Measurements from ENCODE around the gene FAS.

Gene FAS

DNA sequence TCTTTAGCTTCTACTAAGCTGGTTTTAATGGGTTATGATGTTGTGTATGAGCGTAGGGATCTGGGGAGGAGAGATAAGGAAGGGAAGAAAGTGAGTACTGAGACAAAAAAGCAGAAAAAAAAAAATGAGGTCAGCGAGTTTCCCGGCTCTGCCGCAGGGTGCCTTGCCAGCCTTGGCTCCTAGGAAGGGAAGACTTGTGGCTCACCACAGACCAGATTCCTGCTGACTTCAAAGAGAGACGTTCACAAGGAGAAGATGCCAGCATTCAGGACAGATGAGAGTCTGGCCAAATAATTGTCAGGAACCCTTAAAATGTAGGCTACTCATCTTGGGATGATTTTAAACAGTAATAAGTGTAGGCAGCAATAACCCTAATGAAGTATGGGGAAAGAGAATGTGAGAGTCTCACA is 11.4 kb upstream of the FAS start:
- no peaks in the 10 kb centered on the region for H3K36me3 Mint-ChIP-seq (ENCODE audit: low read depth)
- peaks cover 45% of the 10 kb centered on the region for H3K4me1 Mint-ChIP-seq
- TF ChIP-seq, protein P1, sequence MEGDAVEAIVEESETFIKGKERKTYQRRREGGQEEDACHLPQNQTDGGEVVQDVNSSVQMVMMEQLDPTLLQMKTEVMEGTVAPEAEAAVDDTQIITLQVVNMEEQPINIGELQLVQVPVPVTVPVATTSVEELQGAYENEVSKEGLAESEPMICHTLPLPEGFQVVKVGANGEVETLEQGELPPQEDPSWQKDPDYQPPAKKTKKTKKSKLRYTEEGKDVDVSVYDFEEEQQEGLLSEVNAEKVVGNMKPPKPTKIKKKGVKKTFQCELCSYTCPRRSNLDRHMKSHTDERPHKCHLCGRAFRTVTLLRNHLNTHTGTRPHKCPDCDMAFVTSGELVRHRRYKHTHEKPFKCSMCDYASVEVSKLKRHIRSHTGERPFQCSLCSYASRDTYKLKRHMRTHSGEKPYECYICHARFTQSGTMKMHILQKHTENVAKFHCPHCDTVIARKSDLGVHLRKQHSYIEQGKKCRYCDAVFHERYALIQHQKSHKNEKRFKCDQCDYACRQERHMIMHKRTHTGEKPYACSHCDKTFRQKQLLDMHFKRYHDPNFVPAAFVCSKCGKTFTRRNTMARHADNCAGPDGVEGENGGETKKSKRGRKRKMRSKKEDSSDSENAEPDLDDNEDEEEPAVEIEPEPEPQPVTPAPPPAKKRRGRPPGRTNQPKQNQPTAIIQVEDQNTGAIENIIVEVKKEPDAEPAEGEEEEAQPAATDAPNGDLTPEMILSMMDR (IDR thresholded peaks at IDR 0.05; ENCODE audit: unreplicated experiment in 3 of 3), result no peak
- no peaks in the 10 kb centered on the region for H3K9me3 Mint-ChIP-seq
- no peak overlapping the region for H3K4me3 Mint-ChIP-seq
- no peaks in the 10 kb centered on the region for H3K27me3 Mint-ChIP-seq (ENCODE audit: low read depth)
- peak overlapping the region in 2 of 3 experiments; percentile 8 for H3K27ac Mint-ChIP-seq

DNA sequence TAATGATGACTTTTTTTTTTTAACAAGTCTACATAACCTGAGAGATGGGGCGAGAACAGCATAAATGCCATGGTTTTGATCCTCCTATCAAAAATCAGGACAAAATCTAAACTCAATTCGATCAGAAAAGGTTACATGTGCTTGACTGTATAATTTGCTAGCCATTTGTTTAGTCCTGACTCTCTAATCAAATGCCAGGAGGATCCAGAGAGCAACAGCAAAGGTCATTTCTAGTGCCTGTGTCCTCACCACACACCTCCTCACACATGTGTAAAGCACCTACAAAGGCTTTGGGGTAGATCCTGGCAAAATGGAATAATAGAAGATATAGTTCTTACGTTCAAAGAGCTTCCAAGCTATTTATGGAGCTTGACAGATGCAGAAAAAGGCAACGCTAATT is 11.0 kb upstream of the FAS start:
- TF ChIP-seq, protein P1 (IDR thresholded peaks at IDR 0.05; ENCODE audit: unreplicated experiment in 3 of 3), result no peak
- Mint-ChIP-seq H3K9me3 (no peaks in the 10 kb centered on the region), H3K27ac (peak overlapping the region in 1 of 3 experiments; percentile 8), H3K4me3 (no peak overlapping the region), H3K36me3 (ENCODE audit: low read depth) (no peaks in the 10 kb centered on the region), H3K27me3 (ENCODE audit: low read depth) (no peaks in the 10 kb centered on the region), H3K4me1 (peaks cover 46% of the 10 kb centered on the region)

DNA sequence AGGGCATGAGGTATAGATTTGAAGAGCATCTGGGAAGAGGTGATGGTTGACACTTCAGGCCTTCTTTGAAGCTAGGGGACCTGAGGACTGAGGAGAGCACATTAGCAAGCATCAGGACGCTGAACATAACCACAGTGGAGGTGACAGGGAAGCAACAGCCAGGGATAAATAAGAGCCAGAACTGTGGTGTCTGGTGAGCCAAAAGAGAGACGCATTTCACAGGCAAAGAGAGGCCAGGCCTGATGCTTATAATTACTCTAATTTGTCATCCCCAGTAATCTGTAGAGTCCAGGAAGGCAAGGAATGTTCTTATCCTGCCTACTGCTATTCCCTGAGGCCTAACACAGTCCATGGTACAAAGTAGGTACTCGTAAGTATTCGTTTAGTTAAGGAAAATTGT is 10.4 kb upstream of the FAS start:
- no peaks in the 10 kb centered on the region for H3K9me3 Mint-ChIP-seq
- TF ChIP-seq, protein P1 (IDR thresholded peaks at IDR 0.05; ENCODE audit: unreplicated experiment in 3 of 3), result no peak
- peak overlapping the region in 2 of 3 experiments; percentile 8 to 44 for H3K27ac Mint-ChIP-seq
- no peak overlapping the region for H3K4me3 Mint-ChIP-seq
- H3K27me3 Mint-ChIP-seq (ENCODE audit: low read depth), result peaks cover under 1% of the 10 kb centered on the region
- peaks cover 41% of the 10 kb centered on the region for H3K4me1 Mint-ChIP-seq
- H3K36me3 Mint-ChIP-seq (ENCODE audit: low read depth), result no peaks in the 10 kb centered on the region

DNA sequence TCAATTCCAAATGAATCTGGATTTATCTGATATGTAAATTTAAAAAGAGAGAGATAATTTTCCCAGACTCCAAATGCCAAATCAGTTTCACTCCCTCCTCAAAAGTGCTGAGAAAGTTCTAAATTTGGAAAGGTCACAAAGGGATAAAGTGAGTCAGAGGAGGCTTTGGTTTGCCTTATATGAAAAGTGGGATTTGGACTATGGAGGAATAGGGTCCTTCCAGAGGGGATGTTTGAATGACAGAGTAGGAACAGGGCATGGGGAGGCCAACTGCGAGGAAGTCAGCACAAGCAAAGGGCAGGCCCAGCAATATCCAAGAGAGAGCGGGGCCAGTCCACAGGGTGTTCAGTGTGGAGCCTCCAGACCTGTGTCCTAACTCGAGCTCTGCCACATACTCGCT is 9.8 kb upstream of the FAS start:
- Mint-ChIP-seq H3K27me3 (ENCODE audit: low read depth) (peaks cover 4% of the 10 kb centered on the region), H3K27ac (peak overlapping the region in 2 of 3 experiments; percentile 8 to 80), H3K4me1 (peaks cover 40% of the 10 kb centered on the region), H3K36me3 (ENCODE audit: low read depth) (no peaks in the 10 kb centered on the region), H3K9me3 (no peaks in the 10 kb centered on the region), H3K4me3 (no peak overlapping the region)
- TF ChIP-seq, protein P1 (IDR thresholded peaks at IDR 0.05; ENCODE audit: unreplicated experiment in 3 of 3), result no peak

DNA sequence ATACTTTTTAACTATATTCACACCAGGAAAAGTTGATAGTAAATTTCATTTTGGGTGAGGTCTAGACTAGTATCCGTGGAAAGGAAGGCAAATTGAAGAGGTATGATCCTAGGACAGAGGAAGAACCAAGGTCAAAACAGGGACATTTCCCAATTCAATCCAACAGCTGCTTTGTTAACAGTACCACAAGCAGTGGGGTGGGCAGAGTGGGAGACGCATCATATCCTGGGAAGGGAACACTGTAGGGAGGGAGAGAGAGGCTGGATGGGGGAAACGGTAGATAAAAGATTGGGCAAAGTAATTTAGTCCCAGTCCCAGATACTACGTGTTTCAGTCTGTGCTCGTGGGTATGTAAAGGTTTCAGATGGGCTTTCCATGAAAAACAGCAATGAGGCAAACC is 9.2 kb upstream of the FAS start:
- H3K9me3 Mint-ChIP-seq, result no peaks in the 10 kb centered on the region
- H3K27me3 Mint-ChIP-seq (ENCODE audit: low read depth), result peaks cover 4% of the 10 kb centered on the region
- no peaks in the 10 kb centered on the region for H3K36me3 Mint-ChIP-seq (ENCODE audit: low read depth)
- H3K4me1 Mint-ChIP-seq, result peaks cover 40% of the 10 kb centered on the region
- H3K27ac Mint-ChIP-seq, result peak overlapping the region in 2 of 3 experiments; percentile 8 to 70
- H3K4me3 Mint-ChIP-seq, result no peak overlapping the region
- TF ChIP-seq, protein P1 (IDR thresholded peaks at IDR 0.05; ENCODE audit: unreplicated experiment in 3 of 3), result no peak

DNA sequence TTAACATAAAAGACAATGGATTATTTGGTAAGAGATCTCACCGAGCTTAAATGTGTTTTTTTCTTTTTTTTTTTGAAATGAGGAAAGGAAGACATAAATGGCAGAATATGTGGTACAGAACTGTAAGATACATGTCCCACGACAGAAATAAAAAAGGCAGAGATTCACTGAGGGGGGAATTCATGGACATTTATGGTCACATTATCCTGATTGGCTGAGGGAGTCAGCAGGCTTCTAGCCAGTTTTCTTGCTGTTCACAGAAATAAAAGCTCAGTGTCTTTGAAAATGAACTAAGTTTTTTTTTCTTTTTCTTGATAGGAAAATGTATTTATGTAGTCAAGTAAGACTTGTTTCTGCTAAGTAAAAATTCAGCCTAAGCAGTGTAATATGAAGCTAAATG is 8.2 kb upstream of the FAS start:
- TF ChIP-seq, protein P1 (IDR thresholded peaks at IDR 0.05; ENCODE audit: unreplicated experiment in 3 of 3), result no peak
- Mint-ChIP-seq H3K36me3 (ENCODE audit: low read depth) (no peaks in the 10 kb centered on the region), H3K4me3 (no peak overlapping the region), H3K27me3 (ENCODE audit: low read depth) (peaks cover 4% of the 10 kb centered on the region), H3K27ac (peak overlapping the region in 2 of 3 experiments; percentile 17 to 88), H3K4me1 (peaks cover 40% of the 10 kb centered on the region), H3K9me3 (no peaks in the 10 kb centered on the region)
